Measurements from ENCODE around the gene AGBL4.

GRCh38 chr1:48887796-48888195 is 1136.0 kb downstream of the AGBL4 start:
- no peak for TF ChIP-seq ETV5 (CRISPR knock-in tag; IDR thresholded peaks at IDR 0.05; ENCODE audit: borderline replicate concordance)
- TF ChIP-seq CTCF (CRISPR knock-in tag; IDR thresholded peaks at IDR 0.05), result no peak
- no peak for TF ChIP-seq ZNF737 (CRISPR knock-in tag; IDR thresholded peaks at IDR 0.05; ENCODE audit: borderline replicate concordance)
- no peak for TF ChIP-seq POLR2A (IDR thresholded peaks at IDR 0.05; ENCODE audit: insufficient read depth in 1 of 2, low read depth in 2 of 2, low read length in 2 of 2)
- no peak for TF ChIP-seq ZNF253 (CRISPR knock-in tag; IDR thresholded peaks at IDR 0.05; ENCODE audit: borderline replicate concordance)
- TF ChIP-seq CCAR2 (optimal IDR thresholded peaks at IDR 0.05; ENCODE audit: low read depth, low read length), result no peak
- no peak for TF ChIP-seq ZNF224 (CRISPR knock-in tag; IDR thresholded peaks at IDR 0.05)
- TF ChIP-seq RFX5 (IDR thresholded peaks at IDR 0.05; ENCODE audit: low read depth, low read length), result no peak
- no peak for TF ChIP-seq DZIP1 (CRISPR knock-in tag; IDR thresholded peaks at IDR 0.05)
- TF ChIP-seq ZNF205 (CRISPR knock-in tag; IDR thresholded peaks at IDR 0.05), result no peak
- no peak for TF ChIP-seq ZNF274 (CRISPR knock-in tag; IDR thresholded peaks at IDR 0.05)
- no peak for TF ChIP-seq MXD4 (CRISPR knock-in tag; IDR thresholded peaks at IDR 0.05)
- no peak for TF ChIP-seq MLXIP (CRISPR knock-in tag; IDR thresholded peaks at IDR 0.05; ENCODE audit: borderline replicate concordance)
- no peak for TF ChIP-seq ATF7 (IDR thresholded peaks at IDR 0.05)
- TF ChIP-seq ATF7 (CRISPR knock-in tag; IDR thresholded peaks at IDR 0.05), result no peak
